ENCODE measurements around the gene DDIT4. TPM values are rescaled to one million over a fixed set of nuclear protein-coding genes. Genes with fewer than 3 reads are reported as not detected.
A peak's percentile ranks its signal among the peaks of the same experiment; 100 is the strongest.

DDIT4 gene
- total and polyA plus RNA-seq, 9 of the 15 experiments (the other 6 are each of a cell fraction or from before 2014, with no cell fraction given), result 8.2 to 675 (median 159) TPM

GRCh38 chr10:72316748-72317435 lies 43.2 kb downstream of the DDIT4 start (continued):
- TF ChIP-seq CUX1 (CRISPR knock-in tag; IDR thresholded peaks at IDR 0.05) (0 out of 2 replicates have a peak, but pooled peaks have one; percentile 77), CBFA2T3 (IDR thresholded peaks at IDR 0.05) (peak; percentile 83), LEF1 (IDR thresholded peaks at IDR 0.05) (no peak), JUND (IDR thresholded peaks at IDR 0.05; ENCODE audit: borderline replicate concordance, low read depth, low read length) (peak; percentile 42; the same call in 1 of the 2 replicates), JUND (tag; IDR thresholded peaks at IDR 0.05; ENCODE audit: borderline replicate concordance, low read depth, low read length) (peak; percentile 61; the same call in 1 of the 3 replicates), SIX5 (IDR thresholded peaks at IDR 0.05; ENCODE audit: borderline replicate concordance in 1 of 2, insufficient read depth in 1 of 2, low read depth in 1 of 2, low read length in 2 of 2) (no peak), ATF3 (IDR thresholded peaks at IDR 0.05) (no peak), ATF3 (CRISPR knock-in tag; conservative IDR thresholded peaks at IDR 0.05) (no peak), ZNF324 (CRISPR knock-in tag; IDR thresholded peaks at IDR 0.05) (peak; percentile 44), DLX4 (CRISPR knock-in tag; IDR thresholded peaks at IDR 0.05) (no peak), TCFL5 (CRISPR knock-in tag; conservative IDR thresholded peaks at IDR 0.05) (0 out of 2 replicates have a peak, but pooled peaks have one; percentile 3), NFE2 (IDR thresholded peaks at IDR 0.05; ENCODE audit: low read depth) (peak; percentile 47; the same call in 1 of the 2 replicates), TSHZ1 (CRISPR knock-in tag; IDR thresholded peaks at IDR 0.05) (peak; percentile 80), HINFP (tag; conservative IDR thresholded peaks at IDR 0.05; ENCODE audit: low read depth) (peak; percentile 65; the same call in 1 of the 2 replicates), SAFB2 (IDR thresholded peaks at IDR 0.05; ENCODE audit: borderline replicate concordance, low read depth, low read length, severe bottlenecking) (no peak)
